Mesodermal cell (in vitro differentiated cells): ENCODE measurements around the gene SERINC2. TPM values are rescaled to one million over a fixed set of nuclear protein-coding genes. Genes with fewer than 3 reads are reported as not detected.

Experiments
- H3K27ac ChIP-seq: 2 replicates; pipeline ENCODE4 v1.7.0; 2013; ENCODE audit warnings: mild to moderate bottlenecking, low read depth, low read length, moderate library complexity; ENCODE audit not compliant: severe bottlenecking
- H3K36me3 ChIP-seq: 2 replicates; pipeline ENCODE4 v1.7.1; 2013; ENCODE audit warnings: mild to moderate bottlenecking, low read length, moderate library complexity; ENCODE audit not compliant: control insufficient read depth, insufficient read depth
- H3K4me1 ChIP-seq: one replicate; pipeline ENCODE4 v1.7.1; 2013; ENCODE audit warnings: mild to moderate bottlenecking, low read length; ENCODE audit not compliant: insufficient read depth, control insufficient read depth, poor library complexity, severe bottlenecking
- H3K4me3 ChIP-seq: 2 replicates; pipeline ENCODE4 v1.7.0; 2013; ENCODE audit warnings: low read length, control low read depth, mild to moderate bottlenecking; ENCODE audit not compliant: insufficient read depth, poor library complexity, severe bottlenecking; ENCODE audit errors: extremely low read depth
- H3K9me3 ChIP-seq: 2 replicates; pipeline ENCODE4 v1.7.1; 2013; ENCODE audit warnings: mild to moderate bottlenecking, low read length, moderate library complexity; ENCODE audit not compliant: control insufficient read depth
- WGBS, 2 experiments: methylation state at CpG; one replicate each; pipeline ENCODE4 v1.1.5; 2013; ENCODE audit warnings: missing lambda C conversion rate in 2 of 2; ENCODE audit not compliant: insufficient coverage in 2 of 2; 5-methylcytosine and 5-hydroxymethylcytosine counted together
- polyA plus RNA-seq, 2 experiments: library from polyadenylated mRNA; stranded (reverse); fragments of 50-300 nt; gene quantifications; one replicate each; pipeline ENCODE4 v1.2.3, GENCODE V29; 2013

SERINC2 gene
- polyA plus RNA-seq (2013, experiment 1 of 2) = 16.1 TPM
- polyA plus RNA-seq (2013, experiment 2 of 2) = 13.4 TPM

- 4 to 5% methylated on average over 49 to 57 of the region's 63 CpGs for WGBS, 2 experiments
- no peaks in the 10 kb centered on the region for H3K9me3 ChIP-seq
- no peaks in the 10 kb centered on the region for H3K36me3 ChIP-seq
- peak within 1 kb of the TSS; percentile 66 for H3K4me3 ChIP-seq
- peak within 1 kb of the TSS; percentile 62 for H3K27ac ChIP-seq
- peaks cover 5% of the 10 kb centered on the region for H3K4me1 ChIP-seq
Measured at GRCh38 chr1:31412732-31413404, at the start of gene SERINC2. Gene SERINC2, plus strand, starts transcription at chr1:31413213. Its CDS starts 53 bp downstream, at chr1:31413266.

- Histone ChIP-seq H3K4me1 (no peaks in the 10 kb centered on the region), H3K36me3 (peaks cover 76% of the 10 kb centered on the region), H3K9me3 (no peaks in the 10 kb centered on the region), H3K4me3 (no peak overlapping the region), H3K27ac (no peak overlapping the region)
- 94 to 100% methylated on average over 1 to 3 of the region's 3 CpGs for WGBS, 2 experiments
Measured at GRCh38 chr1:31364561-31365250, 48.3 kb upstream of the SERINC2 start.

- WGBS, 2 experiments = 63 to 92% methylated on average over 1 to 2 of the region's 2 CpGs
- H3K27ac ChIP-seq = no peak overlapping the region
- peaks cover 61% of the 10 kb centered on the region for H3K36me3 ChIP-seq
Measured at GRCh38 chr1:31366796-31367195, 46.2 kb upstream of the SERINC2 start.

GRCh38 chr1:31368611-31369107 lies 44.4 kb upstream of the SERINC2 start:
- 100% methylated on average over 3 of the region's 3 CpGs for WGBS, 2 experiments
- peaks cover 16% of the 10 kb centered on the region for H3K4me1 ChIP-seq
- peaks cover 57% of the 10 kb centered on the region for H3K36me3 ChIP-seq

More at GRCh38 chr1:31366796-31367195, 46.2 kb upstream of the SERINC2 start:
- Histone ChIP-seq H3K4me3 (no peak overlapping the region), H3K9me3 (no peaks in the 10 kb centered on the region), H3K4me1 (peaks cover 12% of the 10 kb centered on the region)

GRCh38 chr1:31370021-31370420 lies 43.0 kb upstream of the SERINC2 start:
- H3K36me3 ChIP-seq = peaks cover 43% of the 10 kb centered on the region
- H3K4me1 ChIP-seq = peaks cover 27% of the 10 kb centered on the region
- no peak overlapping the region for H3K4me3 ChIP-seq
- WGBS, 2 experiments = 82% methylated on average over 1 of the region's 2 CpGs; no CpG with 5 or more reads in 1 of the 2 experiments
- H3K9me3 ChIP-seq = no peaks in the 10 kb centered on the region
- H3K27ac ChIP-seq = no peak overlapping the region

More at GRCh38 chr1:31368611-31369107, 44.4 kb upstream of the SERINC2 start:
- Histone ChIP-seq H3K4me3 (no peak overlapping the region), H3K9me3 (no peaks in the 10 kb centered on the region), H3K27ac (no peak overlapping the region)

GRCh38 chr1:31370565-31370964 lies 42.4 kb upstream of the SERINC2 start:
- no peak overlapping the region for H3K27ac ChIP-seq
- peaks cover 27% of the 10 kb centered on the region for H3K4me1 ChIP-seq
- no peak overlapping the region for H3K4me3 ChIP-seq
- H3K9me3 ChIP-seq = no peaks in the 10 kb centered on the region
- H3K36me3 ChIP-seq = peaks cover 38% of the 10 kb centered on the region
- WGBS, 2 experiments = 88 to 93% methylated on average over 3 to 4 of the region's 4 CpGs

GRCh38 chr1:31371121-31371959 lies 41.7 kb upstream of the SERINC2 start:
- H3K4me1 ChIP-seq = peaks cover 32% of the 10 kb centered on the region
- H3K9me3 ChIP-seq = no peaks in the 10 kb centered on the region
- WGBS, 2 experiments = 94 to 98% methylated on average over 5 to 6 of the region's 10 CpGs
- H3K36me3 ChIP-seq = peaks cover 30% of the 10 kb centered on the region
- peak overlapping the region; percentile 36 for H3K4me3 ChIP-seq
- H3K27ac ChIP-seq = no peak overlapping the region

GRCh38 chr1:31372051-31372450 lies 41.0 kb upstream of the SERINC2 start:
- peaks cover 23% of the 10 kb centered on the region for H3K36me3 ChIP-seq
- H3K27ac ChIP-seq = no peak overlapping the region
- peak overlapping the region; percentile 36 for H3K4me3 ChIP-seq
- no peaks in the 10 kb centered on the region for H3K9me3 ChIP-seq
- 80 to 90% methylated on average over 2 to 3 of the region's 3 CpGs for WGBS, 2 experiments
- peaks cover 38% of the 10 kb centered on the region for H3K4me1 ChIP-seq

- H3K9me3 ChIP-seq = no peaks in the 10 kb centered on the region
- peaks cover 16% of the 10 kb centered on the region for H3K36me3 ChIP-seq
- 27 to 34% methylated on average over 10 of the region's 10 CpGs for WGBS, 2 experiments
- peak overlapping the region; percentile 96 for H3K27ac ChIP-seq
- H3K4me1 ChIP-seq = peaks cover 42% of the 10 kb centered on the region
- peak overlapping the region; percentile 36 for H3K4me3 ChIP-seq
Measured at GRCh38 chr1:31372751-31373055, 40.3 kb upstream of the SERINC2 start.

GRCh38 chr1:31373056-31373896 lies 39.7 kb upstream of the SERINC2 start, which contains the start of gene FABP3:
Gene FABP3, minus strand, starts transcription at chr1:31373076. Its CDS starts 62 bp downstream, at chr1:31373014.
- no peaks in the 10 kb centered on the region for H3K9me3 ChIP-seq

More at GRCh38 chr1:31373056-31373896, 39.7 kb upstream of the SERINC2 start, which contains the start of gene FABP3:
- 1% methylated on average over 28 to 41 of the region's 44 CpGs for WGBS, 2 experiments
- peak within 1 kb of the TSS; percentile 96 for H3K27ac ChIP-seq
- peak within 1 kb of the TSS; percentile 36 for H3K4me3 ChIP-seq
- H3K36me3 ChIP-seq = peaks cover 11% of the 10 kb centered on the region
- peaks cover 42% of the 10 kb centered on the region for H3K4me1 ChIP-seq
